Measurements from ENCODE around the gene ROCK1. TPM values are rescaled to one million over a fixed set of nuclear protein-coding genes. Genes with fewer than 3 reads are reported as not detected.
"Not testable (repeated sequence)": the region's sequence is repeated elsewhere in the genome, so short reads cannot be mapped to it uniquely, and the experiment has no call there.

Gene ROCK1
- total RNA-seq, 1 donor from 2014 or later, result 18.6 TPM

- no peak for DNase-seq (ENCODE audit: low read depth)
- no peak overlapping the region for H3K4me3 ChIP-seq (ENCODE audit: low read depth, low read length)
- no peak for TF ChIP-seq CTCF (conservative IDR thresholded peaks at IDR 0.05; ENCODE audit: low read depth, low read length)
Observed at GRCh38 chr18:20996418-20996817, 115.2 kb downstream of the ROCK1 start.

GRCh38 chr18:20988726-20989125 lies 122.9 kb downstream of the ROCK1 start:
- TF ChIP-seq CTCF (conservative IDR thresholded peaks at IDR 0.05; ENCODE audit: low read depth, low read length), result no peak
- DNase-seq (ENCODE audit: low read depth), result no peak
- H3K4me3 ChIP-seq (ENCODE audit: low read depth, low read length), result no peak overlapping the region

- no peak for DNase-seq (ENCODE audit: low read depth)
- TF ChIP-seq CTCF (conservative IDR thresholded peaks at IDR 0.05; ENCODE audit: low read depth, low read length), result no peak
- H3K4me3 ChIP-seq (ENCODE audit: low read depth, low read length), result no peak overlapping the region
Observed at GRCh38 chr18:20975077-20975476, 136.5 kb downstream of the ROCK1 start.

- no peak overlapping the region for H3K4me3 ChIP-seq (ENCODE audit: low read depth, low read length)
- TF ChIP-seq CTCF (conservative IDR thresholded peaks at IDR 0.05; ENCODE audit: low read depth, low read length), result peak; percentile 65
- DNase-seq (ENCODE audit: low read depth), result no peak
Observed at GRCh38 chr18:20971886-20972267, 139.7 kb downstream of the ROCK1 start.

GRCh38 chr18:20966795-20967194 lies 144.8 kb downstream of the ROCK1 start:
- no peak for DNase-seq (ENCODE audit: low read depth)
- no peak for TF ChIP-seq CTCF (conservative IDR thresholded peaks at IDR 0.05; ENCODE audit: low read depth, low read length)
- H3K4me3 ChIP-seq (ENCODE audit: low read depth, low read length), result no peak overlapping the region

GRCh38 chr18:20963027-20963426 lies 148.6 kb downstream of the ROCK1 start:
- H3K4me3 ChIP-seq (ENCODE audit: low read depth, low read length), result no peak overlapping the region
- no peak for TF ChIP-seq CTCF (conservative IDR thresholded peaks at IDR 0.05; ENCODE audit: low read depth, low read length)
- no peak for DNase-seq (ENCODE audit: low read depth)

- no peak overlapping the region for H3K4me3 ChIP-seq (ENCODE audit: low read depth, low read length)
- DNase-seq (ENCODE audit: low read depth), result no peak
- no peak for TF ChIP-seq CTCF (conservative IDR thresholded peaks at IDR 0.05; ENCODE audit: low read depth, low read length)
Observed at GRCh38 chr18:20960735-20961134, 150.9 kb downstream of the ROCK1 start.

GRCh38 chr18:20950827-20951226 lies 160.8 kb downstream of the ROCK1 start:
- DNase-seq (ENCODE audit: low read depth); H3K4me3 ChIP-seq (ENCODE audit: low read depth, low read length): not testable (repeated sequence)
